A549 (cell line): Measurements from ENCODE around the gene MYBPHL.

Experiments
- CHD2 ChIP-seq: fragments of 150-350 bp; IDR thresholded peaks from 2 replicates; pipeline ENCODE4 v1.6.1; 2014; ENCODE audit warnings: low read length; ENCODE audit not compliant: partially characterized antibody
- EP300 ChIP-seq, 2 experiments: fragments of >200 bp; sonication (Bioruptor Twin); formaldehyde crosslinking; IDR thresholded peaks; 2 replicates in 1 of 2; 3 replicates in 1 of 2; pipeline ENCODE4 v1.6.1; 2016 to 2017
- HES2 ChIP-seq: fragments of >200 bp; sonication (Bioruptor Twin); formaldehyde crosslinking; IDR thresholded peaks from 2 replicates; pipeline ENCODE4 v1.6.1; 2016
- KDM1A ChIP-seq: fragments of 200-600 bp; sonication (generic); IDR thresholded peaks from 2 replicates; pipeline ENCODE4 v1.6.1; 2016; ENCODE audit warnings: low read depth, mild to moderate bottlenecking
- NPAS2 ChIP-seq: fragments of 250-450 bp; sonication (Bioruptor Pico); IDR thresholded peaks from 2 replicates; pipeline ENCODE4 v1.8.0; 2022; ENCODE audit warnings: mild to moderate bottlenecking, moderate library complexity, borderline replicate concordance
- POLR2A ChIP-seq: IDR thresholded peaks from 2 replicates; pipeline ENCODE4 v1.6.1; 2012; ENCODE audit warnings: mild to moderate bottlenecking, low read length
- RCOR1 ChIP-seq: fragments of 150-350 bp; IDR thresholded peaks from 2 replicates; pipeline ENCODE4 v1.6.1; 2014; ENCODE audit warnings: antibody characterized with exemption, low read length, low read depth
- RNF2 ChIP-seq: fragments of 200-600 bp; sonication (generic); IDR thresholded peaks from 2 replicates; pipeline ENCODE4 v1.6.1; 2016; ENCODE audit warnings: low read depth, mild to moderate bottlenecking, antibody characterized with exemption, moderate library complexity, borderline replicate concordance
- SMC3 ChIP-seq: fragments of >200 bp; sonication (Bioruptor Twin); formaldehyde crosslinking; IDR thresholded peaks from 3 replicates; pipeline ENCODE4 v1.6.1; 2018; ENCODE audit warnings: inconsistent platforms
- ZC3H11A ChIP-seq: fragments of 450-650 bp; IDR thresholded peaks from 2 replicates; pipeline ENCODE4 v1.6.1; 2014; ENCODE audit warnings: antibody characterized with exemption, mild to moderate bottlenecking
- TF ChIP-seq, protein P1 (sequence below): IDR thresholded peaks from 2 replicates; pipeline ENCODE4 v1.6.1; 2012
- TF ChIP-seq, protein P2 (sequence below): fragments of >200 bp; sonication (Bioruptor Twin); formaldehyde crosslinking; IDR thresholded peaks from 3 replicates; pipeline ENCODE4 v1.5.1; 2016

GRCh38 chr1:109263597-109264378 is 43.0 kb downstream of the MYBPHL start:
- no peak for TF ChIP-seq ZC3H11A
- TF ChIP-seq POLR2A, result no peak
- no peak for TF ChIP-seq EP300 (IDR thresholded peaks at IDR 0.05)
- TF ChIP-seq, protein P1, sequence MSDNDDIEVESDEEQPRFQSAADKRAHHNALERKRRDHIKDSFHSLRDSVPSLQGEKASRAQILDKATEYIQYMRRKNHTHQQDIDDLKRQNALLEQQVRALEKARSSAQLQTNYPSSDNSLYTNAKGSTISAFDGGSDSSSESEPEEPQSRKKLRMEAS, result peak; percentile 96
- TF ChIP-seq KDM1A, result no peak
- peak; percentile 96 for TF ChIP-seq SMC3
- TF ChIP-seq, protein P2, sequence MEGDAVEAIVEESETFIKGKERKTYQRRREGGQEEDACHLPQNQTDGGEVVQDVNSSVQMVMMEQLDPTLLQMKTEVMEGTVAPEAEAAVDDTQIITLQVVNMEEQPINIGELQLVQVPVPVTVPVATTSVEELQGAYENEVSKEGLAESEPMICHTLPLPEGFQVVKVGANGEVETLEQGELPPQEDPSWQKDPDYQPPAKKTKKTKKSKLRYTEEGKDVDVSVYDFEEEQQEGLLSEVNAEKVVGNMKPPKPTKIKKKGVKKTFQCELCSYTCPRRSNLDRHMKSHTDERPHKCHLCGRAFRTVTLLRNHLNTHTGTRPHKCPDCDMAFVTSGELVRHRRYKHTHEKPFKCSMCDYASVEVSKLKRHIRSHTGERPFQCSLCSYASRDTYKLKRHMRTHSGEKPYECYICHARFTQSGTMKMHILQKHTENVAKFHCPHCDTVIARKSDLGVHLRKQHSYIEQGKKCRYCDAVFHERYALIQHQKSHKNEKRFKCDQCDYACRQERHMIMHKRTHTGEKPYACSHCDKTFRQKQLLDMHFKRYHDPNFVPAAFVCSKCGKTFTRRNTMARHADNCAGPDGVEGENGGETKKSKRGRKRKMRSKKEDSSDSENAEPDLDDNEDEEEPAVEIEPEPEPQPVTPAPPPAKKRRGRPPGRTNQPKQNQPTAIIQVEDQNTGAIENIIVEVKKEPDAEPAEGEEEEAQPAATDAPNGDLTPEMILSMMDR, result peak; percentile 89
- no peak for TF ChIP-seq RCOR1
- TF ChIP-seq NPAS2 (CRISPR knock-in tag), result no peak
- TF ChIP-seq RNF2, result no peak
- TF ChIP-seq HES2, result no peak
- TF ChIP-seq CHD2, result no peak
